Measurements from ENCODE around the gene SMIM28. TPM values are rescaled to one million over a fixed set of nuclear protein-coding genes. Genes with fewer than 3 reads are reported as not detected.

Gene SMIM28
- total and polyA plus RNA-seq, 2 donors (not counting 3 experiments of a cell fraction or from before 2014, with no cell fraction given): not detected

DNA sequence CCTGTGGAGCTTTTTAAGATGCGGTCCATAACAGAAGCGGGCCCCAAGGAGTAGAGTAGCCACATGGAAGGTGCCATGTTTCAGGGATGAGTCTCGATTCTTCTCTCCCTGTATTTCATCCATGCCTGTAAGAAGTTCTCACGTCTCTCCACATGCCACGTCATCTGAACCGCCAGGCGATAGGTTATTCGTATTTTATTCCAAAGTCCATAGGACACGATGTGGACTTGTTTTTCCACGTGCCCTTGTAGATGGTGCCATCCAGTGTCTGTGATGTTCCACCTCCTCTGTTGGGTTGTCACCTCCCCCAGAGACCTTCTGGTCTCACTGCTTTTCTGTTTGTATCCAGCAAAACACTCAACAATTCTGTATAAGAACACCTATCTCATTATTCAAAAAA lies 43.9 kb downstream of the SMIM28 start:
- intact Hi-C loops (cut with micrococcal nuclease) (loop anchor here (10.0 kb wide), 1 partner anchor 273 kb away; no protein-coding TSS in a partner anchor), dilution Hi-C loops (cut with MboI; ENCODE audit: extremely low pct_ligation_motif_present, low sequenced_read_pairs) (no loop called here)
- DNase-seq (ENCODE audit: low read depth, low spot score) (no peak), FAIRE-seq (no peak)
- H4K20me1 ChIP-seq (replicated peaks; ENCODE audit: control insufficient read depth, extremely low read depth, insufficient read depth, low read length): no peaks in the 10 kb centered on the region
- no peak overlapping the region for H3K9ac ChIP-seq (replicated peaks; ENCODE audit: extremely low read depth, insufficient read depth, low read length)
- no peaks in the 10 kb centered on the region for H3K27me3 ChIP-seq (ENCODE audit: control insufficient read depth in 2 of 2, insufficient read depth in 2 of 2, low read length in 2 of 2)
- POLR2A ChIA-PET: no interaction called here
- no peaks in the 10 kb centered on the region for H3K79me2 ChIP-seq (ENCODE audit: control insufficient read depth, insufficient read depth, low read length)
- no peak overlapping the region for H3K4me2 ChIP-seq (ENCODE audit: insufficient read depth, low read length)
- H3K4me1 ChIP-seq (ENCODE audit: control insufficient read depth, extremely low read depth, insufficient read depth, low read length): peaks cover 12% of the 10 kb centered on the region
- H3K27ac ChIP-seq (ENCODE audit: insufficient read depth, low read depth, low read length): no peak overlapping the region
- CTCF ChIA-PET: interaction anchor here (1.2 kb wide), 1 partner anchor 25 kb away, joined by 3 read pairs; no protein-coding TSS in a partner anchor
- H3K9me3 ChIP-seq (replicated peaks; ENCODE audit: control insufficient read depth, insufficient read depth, low read length): no peaks in the 10 kb centered on the region
- no peak for TF ChIP-seq FOS (IDR thresholded peaks at IDR 0.05; ENCODE audit: borderline replicate concordance, insufficient read depth, low read length)
- TF ChIP-seq JUN (IDR thresholded peaks at IDR 0.05; ENCODE audit: borderline replicate concordance, insufficient read depth, insufficient read length, low read depth): no peak
- no peak for TF ChIP-seq GATA2 (IDR thresholded peaks at IDR 0.05; ENCODE audit: insufficient read depth, insufficient read length, low read depth, low read length)
- TF ChIP-seq, protein P1, sequence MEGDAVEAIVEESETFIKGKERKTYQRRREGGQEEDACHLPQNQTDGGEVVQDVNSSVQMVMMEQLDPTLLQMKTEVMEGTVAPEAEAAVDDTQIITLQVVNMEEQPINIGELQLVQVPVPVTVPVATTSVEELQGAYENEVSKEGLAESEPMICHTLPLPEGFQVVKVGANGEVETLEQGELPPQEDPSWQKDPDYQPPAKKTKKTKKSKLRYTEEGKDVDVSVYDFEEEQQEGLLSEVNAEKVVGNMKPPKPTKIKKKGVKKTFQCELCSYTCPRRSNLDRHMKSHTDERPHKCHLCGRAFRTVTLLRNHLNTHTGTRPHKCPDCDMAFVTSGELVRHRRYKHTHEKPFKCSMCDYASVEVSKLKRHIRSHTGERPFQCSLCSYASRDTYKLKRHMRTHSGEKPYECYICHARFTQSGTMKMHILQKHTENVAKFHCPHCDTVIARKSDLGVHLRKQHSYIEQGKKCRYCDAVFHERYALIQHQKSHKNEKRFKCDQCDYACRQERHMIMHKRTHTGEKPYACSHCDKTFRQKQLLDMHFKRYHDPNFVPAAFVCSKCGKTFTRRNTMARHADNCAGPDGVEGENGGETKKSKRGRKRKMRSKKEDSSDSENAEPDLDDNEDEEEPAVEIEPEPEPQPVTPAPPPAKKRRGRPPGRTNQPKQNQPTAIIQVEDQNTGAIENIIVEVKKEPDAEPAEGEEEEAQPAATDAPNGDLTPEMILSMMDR (IDR thresholded peaks at IDR 0.05; ENCODE audit: extremely low read depth in 1 of 2, insufficient read depth in 1 of 2, low read depth in 1 of 2, low read length in 2 of 2): no peak
- TF ChIP-seq MYC (IDR thresholded peaks at IDR 0.05; ENCODE audit: low read depth, low read length): no peak
- TF ChIP-seq POLR2AphosphoS5 (IDR thresholded peaks at IDR 0.05; ENCODE audit: insufficient read depth, low read depth, low read length): no peak
- no peaks in the 10 kb centered on the region for H3K9me1 ChIP-seq (replicated peaks; ENCODE audit: control insufficient read depth, extremely low read depth, insufficient read depth, low read length)
- H3K4me3 ChIP-seq (replicated peaks in 1 of 3; ENCODE audit: insufficient read depth in 1 of 3, low read depth in 1 of 3, low read length in 3 of 3): no peak overlapping the region
- BruUV-seq (replicated peaks): no TSS peak
- no peak overlapping the region for H2AFZ ChIP-seq (ENCODE audit: low read depth, low read length)
- H3K36me3 ChIP-seq (ENCODE audit: control insufficient read depth in 2 of 2, extremely low read depth in 1 of 2, insufficient read depth in 2 of 2, low read length in 2 of 2): peaks cover 8 to 9% of the 10 kb centered on the region in 2 experiments
